ENCODE measurements around the gene RABGAP1L.
"Not testable (repeated sequence)": the region's sequence is repeated elsewhere in the genome, so short reads cannot be mapped to it uniquely, and the experiment has no call there.

Gene RABGAP1L

GRCh38 chr1:174465855-174466254 lies 306.5 kb downstream of the RABGAP1L start:
- peak; percentile 81 for FAIRE-seq
- no peak for DNase-seq (ENCODE audit: insufficient read length, low spot score)
- TF ChIP-seq POU2F2 (IDR thresholded peaks at IDR 0.05; ENCODE audit: low read depth, low read length) (no peak), POLR2A (IDR thresholded peaks at IDR 0.05; ENCODE audit: low read depth, low read length) (no peak), PAX5 (IDR thresholded peaks at IDR 0.05; ENCODE audit: insufficient read depth, low read length, severe bottlenecking) (no peak), POLR2AphosphoS5 (IDR thresholded peaks at IDR 0.05; ENCODE audit: low read depth, low read length) (no peak), SPI1 (IDR thresholded peaks at IDR 0.05; ENCODE audit: low read depth, low read length) (no peak), TAF1 (IDR thresholded peaks at IDR 0.05; ENCODE audit: low read depth, low read length) (no peak)

DNA sequence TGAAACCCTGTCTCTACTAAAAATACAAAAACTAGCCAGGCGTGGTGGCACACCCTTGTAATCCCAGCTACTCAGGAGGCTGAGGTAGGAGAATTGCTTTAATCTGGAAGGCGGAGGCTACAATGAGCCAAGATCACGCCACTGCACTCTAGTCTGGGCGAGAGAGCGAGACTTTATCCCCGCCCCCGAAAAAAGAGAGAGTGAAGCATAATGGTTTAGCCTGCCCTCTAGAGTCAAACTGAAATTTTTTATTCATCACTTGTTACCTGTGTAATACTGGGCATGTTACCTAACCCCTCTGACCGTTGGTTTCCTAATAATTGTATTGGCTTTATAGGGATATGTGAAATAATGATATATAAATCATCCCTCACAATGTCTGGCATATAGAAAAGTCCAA lies 307.3 kb downstream of the RABGAP1L start:
- DNase-seq (ENCODE audit: insufficient read length, low spot score) (no peak), FAIRE-seq (no peak)
- TF ChIP-seq POLR2AphosphoS5 (IDR thresholded peaks at IDR 0.05; ENCODE audit: low read depth, low read length) (no peak), POU2F2 (IDR thresholded peaks at IDR 0.05; ENCODE audit: low read depth, low read length) (no peak), TAF1 (IDR thresholded peaks at IDR 0.05; ENCODE audit: low read depth, low read length) (no peak), POLR2A (IDR thresholded peaks at IDR 0.05; ENCODE audit: low read depth, low read length) (no peak), SPI1 (IDR thresholded peaks at IDR 0.05; ENCODE audit: low read depth, low read length) (no peak), PAX5 (IDR thresholded peaks at IDR 0.05; ENCODE audit: insufficient read depth, low read length, severe bottlenecking) (no peak)

DNA sequence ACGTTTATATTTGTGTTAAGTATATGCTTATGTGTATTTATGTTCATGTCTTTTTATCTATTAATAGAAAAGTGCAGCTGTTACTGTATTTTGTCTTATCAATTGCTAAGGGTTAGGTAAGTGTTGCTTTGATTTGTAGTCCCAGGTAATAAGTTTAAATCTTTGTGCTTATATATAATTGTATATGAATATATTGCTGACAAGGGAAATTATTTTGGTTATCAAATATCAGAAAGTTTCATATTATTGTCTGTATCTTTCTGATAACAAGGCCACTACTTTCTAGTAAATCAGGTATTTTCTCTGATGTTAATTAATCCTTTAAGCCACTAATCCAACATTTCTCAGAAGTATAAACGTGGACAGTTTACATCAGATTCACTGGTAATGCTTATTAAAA lies 309.7 kb downstream of the RABGAP1L start:
- no peak for DNase-seq (ENCODE audit: insufficient read length, low spot score)
- TF ChIP-seq POU2F2 (IDR thresholded peaks at IDR 0.05; ENCODE audit: low read depth, low read length) (no peak), POLR2A (IDR thresholded peaks at IDR 0.05; ENCODE audit: low read depth, low read length) (no peak), PAX5 (IDR thresholded peaks at IDR 0.05; ENCODE audit: insufficient read depth, low read length, severe bottlenecking) (no peak), SPI1 (IDR thresholded peaks at IDR 0.05; ENCODE audit: low read depth, low read length) (no peak), TAF1 (IDR thresholded peaks at IDR 0.05; ENCODE audit: low read depth, low read length) (no peak)
- FAIRE-seq = no peak

DNA sequence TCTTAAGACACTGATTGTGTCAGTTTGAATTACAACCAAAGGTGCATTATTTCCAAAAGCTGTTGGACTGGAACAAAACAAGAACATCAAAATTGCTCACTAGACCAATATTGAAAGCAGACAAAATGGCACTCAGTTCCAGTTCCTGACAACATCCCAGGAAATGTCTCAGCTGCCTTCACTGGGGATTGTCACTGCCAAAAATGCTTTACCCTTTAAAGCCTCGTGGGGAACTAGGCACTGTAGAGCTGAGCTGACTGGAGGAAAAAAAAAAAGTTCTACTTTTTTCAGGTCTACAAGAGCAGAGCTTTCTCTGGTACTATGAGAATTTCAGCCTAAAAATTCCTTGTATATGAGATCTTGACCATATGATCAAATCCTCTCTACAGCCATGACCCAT lies 310.4 kb downstream of the RABGAP1L start:
- TF ChIP-seq TAF1 (IDR thresholded peaks at IDR 0.05; ENCODE audit: low read depth, low read length) = no peak
- no peak for TF ChIP-seq SPI1 (IDR thresholded peaks at IDR 0.05; ENCODE audit: low read depth, low read length)
- no peak for TF ChIP-seq PAX5 (IDR thresholded peaks at IDR 0.05; ENCODE audit: insufficient read depth, low read length, severe bottlenecking)
- no peak for TF ChIP-seq POLR2A (IDR thresholded peaks at IDR 0.05; ENCODE audit: low read depth, low read length)
- no peak for TF ChIP-seq POU2F2 (IDR thresholded peaks at IDR 0.05; ENCODE audit: low read depth, low read length)
- no peak for TF ChIP-seq POLR2AphosphoS5 (IDR thresholded peaks at IDR 0.05; ENCODE audit: low read depth, low read length)
- peak; percentile 20 for FAIRE-seq
- DNase-seq (ENCODE audit: insufficient read length, low spot score) = no peak

DNA sequence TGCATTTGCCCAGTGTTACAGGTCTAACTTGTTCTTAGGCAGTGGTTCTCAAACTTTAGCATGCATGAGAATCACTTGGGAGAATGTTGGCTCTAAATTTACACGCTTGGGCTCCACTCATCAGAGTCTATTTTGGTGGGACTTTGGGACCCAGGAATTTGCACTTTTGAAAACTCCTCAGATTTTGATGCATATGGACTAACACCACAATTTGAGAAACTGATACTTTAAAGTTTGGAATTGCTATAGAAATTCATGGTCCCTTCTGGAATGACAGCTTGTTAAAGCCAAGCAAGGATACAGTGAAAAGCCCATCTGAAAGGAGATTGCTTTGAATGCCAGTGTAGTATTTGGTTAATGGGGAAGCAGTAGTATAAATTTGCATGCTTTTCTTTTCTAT lies 320.0 kb downstream of the RABGAP1L start:
- TF ChIP-seq PAX5 (IDR thresholded peaks at IDR 0.05; ENCODE audit: insufficient read depth, low read length, severe bottlenecking) (no peak), POU2F2 (IDR thresholded peaks at IDR 0.05; ENCODE audit: low read depth, low read length) (no peak), SPI1 (IDR thresholded peaks at IDR 0.05; ENCODE audit: low read depth, low read length) (no peak), TAF1 (IDR thresholded peaks at IDR 0.05; ENCODE audit: low read depth, low read length) (no peak), POLR2A (IDR thresholded peaks at IDR 0.05; ENCODE audit: low read depth, low read length) (no peak), POLR2AphosphoS5 (IDR thresholded peaks at IDR 0.05; ENCODE audit: low read depth, low read length) (no peak)
- FAIRE-seq = no peak
- no peak for DNase-seq (ENCODE audit: insufficient read length, low spot score)

DNA sequence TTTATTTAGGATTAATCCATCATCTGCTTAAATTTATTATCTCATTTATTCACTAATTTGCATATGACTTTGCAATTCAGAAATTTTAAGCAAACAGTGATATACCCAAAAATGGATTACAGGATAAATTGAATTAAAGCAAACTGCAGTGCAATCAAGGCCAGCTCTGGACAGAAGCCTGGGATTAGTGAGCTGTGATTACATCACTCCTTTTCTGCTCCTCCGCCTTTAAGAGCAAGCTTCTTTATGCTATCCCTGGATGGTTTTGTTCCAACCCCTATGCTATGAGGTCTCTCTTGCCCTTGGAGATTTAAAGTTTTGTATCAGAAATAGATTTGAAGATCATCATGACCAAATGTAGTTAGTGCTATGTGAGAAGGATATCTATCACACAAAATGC lies 321.0 kb downstream of the RABGAP1L start:
- FAIRE-seq (no peak), DNase-seq (ENCODE audit: insufficient read length, low spot score) (no peak)
- TF ChIP-seq TAF1 (IDR thresholded peaks at IDR 0.05; ENCODE audit: low read depth, low read length) = no peak
- TF ChIP-seq POLR2A (IDR thresholded peaks at IDR 0.05; ENCODE audit: low read depth, low read length) = no peak
- TF ChIP-seq POLR2AphosphoS5 (IDR thresholded peaks at IDR 0.05; ENCODE audit: low read depth, low read length) = no peak
- no peak for TF ChIP-seq SPI1 (IDR thresholded peaks at IDR 0.05; ENCODE audit: low read depth, low read length)
- no peak for TF ChIP-seq PAX5 (IDR thresholded peaks at IDR 0.05; ENCODE audit: insufficient read depth, low read length, severe bottlenecking)
- no peak for TF ChIP-seq POU2F2 (IDR thresholded peaks at IDR 0.05; ENCODE audit: low read depth, low read length)

GRCh38 chr1:174491606-174492005 lies 332.3 kb downstream of the RABGAP1L start:
- FAIRE-seq = no peak
- no peak for DNase-seq (ENCODE audit: insufficient read length, low spot score)
- no peak for TF ChIP-seq POLR2AphosphoS5 (IDR thresholded peaks at IDR 0.05; ENCODE audit: low read depth, low read length)
- no peak for TF ChIP-seq POU2F2 (IDR thresholded peaks at IDR 0.05; ENCODE audit: low read depth, low read length)
- TF ChIP-seq TAF1 (IDR thresholded peaks at IDR 0.05; ENCODE audit: low read depth, low read length) = no peak
- no peak for TF ChIP-seq POLR2A (IDR thresholded peaks at IDR 0.05; ENCODE audit: low read depth, low read length)
- no peak for TF ChIP-seq SPI1 (IDR thresholded peaks at IDR 0.05; ENCODE audit: low read depth, low read length)
- TF ChIP-seq PAX5 (IDR thresholded peaks at IDR 0.05; ENCODE audit: insufficient read depth, low read length, severe bottlenecking) = no peak

GRCh38 chr1:174497478-174497877 lies 338.2 kb downstream of the RABGAP1L start:
- DNase-seq (ENCODE audit: insufficient read length, low spot score) (no peak), FAIRE-seq (no peak)
- TF ChIP-seq POLR2A (IDR thresholded peaks at IDR 0.05; ENCODE audit: low read depth, low read length) = no peak
- no peak for TF ChIP-seq PAX5 (IDR thresholded peaks at IDR 0.05; ENCODE audit: insufficient read depth, low read length, severe bottlenecking)
- TF ChIP-seq SPI1 (IDR thresholded peaks at IDR 0.05; ENCODE audit: low read depth, low read length) = no peak
- TF ChIP-seq POU2F2 (IDR thresholded peaks at IDR 0.05; ENCODE audit: low read depth, low read length) = no peak
- no peak for TF ChIP-seq TAF1 (IDR thresholded peaks at IDR 0.05; ENCODE audit: low read depth, low read length)
- TF ChIP-seq POLR2AphosphoS5 (IDR thresholded peaks at IDR 0.05; ENCODE audit: low read depth, low read length) = no peak

GRCh38 chr1:174516755-174517154 lies 357.4 kb downstream of the RABGAP1L start:
- not testable (repeated sequence) for DNase-seq (ENCODE audit: insufficient read length, low spot score); FAIRE-seq

DNA sequence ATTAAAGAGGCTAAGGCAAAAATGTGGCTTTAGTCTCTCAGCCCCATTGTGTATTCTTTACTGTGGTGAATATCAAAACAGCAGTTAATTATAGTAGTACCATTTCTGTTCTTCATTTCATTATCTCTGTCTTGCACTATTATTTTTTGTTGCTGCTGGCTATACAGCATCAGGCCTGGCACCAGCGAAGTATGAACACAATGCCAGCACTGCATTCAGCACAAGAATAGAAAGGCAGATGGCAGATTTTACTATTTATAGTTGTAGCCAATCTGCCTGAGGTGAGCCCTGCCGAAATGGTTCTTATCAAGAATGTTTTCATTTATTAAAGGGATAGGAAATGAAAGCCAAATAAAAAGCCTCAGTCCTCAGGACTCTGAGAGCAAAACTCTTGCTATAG lies 360.5 kb downstream of the RABGAP1L start:
- no peak for TF ChIP-seq POLR2A (IDR thresholded peaks at IDR 0.05; ENCODE audit: low read depth, low read length)
- no peak for TF ChIP-seq SPI1 (IDR thresholded peaks at IDR 0.05; ENCODE audit: low read depth, low read length)
- no peak for TF ChIP-seq TAF1 (IDR thresholded peaks at IDR 0.05; ENCODE audit: low read depth, low read length)
- no peak for TF ChIP-seq POLR2AphosphoS5 (IDR thresholded peaks at IDR 0.05; ENCODE audit: low read depth, low read length)
- DNase-seq (ENCODE audit: insufficient read length, low spot score) (no peak), FAIRE-seq (peak; percentile 20)
